HG02610 (cell line): Measurements from ENCODE around the gene ARL16.
A peak's percentile ranks its signal among the peaks of the same experiment; 100 is the strongest.

Source experiments
- ATAC-seq: cut with Tn5 transposase; IDR thresholded peaks from one replicate; pipeline ENCODE4 v1.9.1; 2021; ENCODE audit warnings: mild to moderate bottlenecking, moderate library complexity; ENCODE audit not compliant: unreplicated experiment

ARL16 gene

GRCh38 chr17:81673561-81674258, 9.9 kb downstream of the ARL16 start:
- no peak for ATAC-seq

GRCh38 chr17:81672954-81673353, 10.6 kb downstream of the ARL16 start:
- no peak for ATAC-seq

- no peak for ATAC-seq
These were observed 11.1 kb downstream of the ARL16 start for GRCh38 chr17:81672504-81672903.

GRCh38 chr17:81667754-81668153, 15.8 kb downstream of the ARL16 start:
- ATAC-seq = no peak

- ATAC-seq = peak; percentile 93
These were observed 17.0 kb downstream of the ARL16 start, which contains the start of the genes CCDC137 and OXLD1 for GRCh38 chr17:81666342-81667191. TSS of gene CCDC137 (plus strand) at chr17:81666737. CDS start at chr17:81666767, 30 bp downstream. TSS of gene OXLD1 (minus strand) at chr17:81666605. CDS start at chr17:81666577, 28 bp downstream.

GRCh38 chr17:81666092-81666341, 17.6 kb downstream of the ARL16 start:
- ATAC-seq = peak; percentile 22

GRCh38 chr17:81665205-81666091, 18.1 kb downstream of the ARL16 start:
- ATAC-seq = peak; percentile 16

- no peak for ATAC-seq
These were observed 19.5 kb downstream of the ARL16 start for GRCh38 chr17:81664051-81664470.

- no peak for ATAC-seq
These were observed 21.6 kb downstream of the ARL16 start for GRCh38 chr17:81662002-81662401.

- no peak for ATAC-seq
These were observed 23.2 kb downstream of the ARL16 start for GRCh38 chr17:81660441-81660840.

GRCh38 chr17:81659038-81659437, 24.6 kb downstream of the ARL16 start:
- no peak for ATAC-seq

GRCh38 chr17:81656835-81657234, 26.8 kb downstream of the ARL16 start:
- ATAC-seq = no peak

GRCh38 chr17:81656118-81656743, 27.4 kb downstream of the ARL16 start, which contains the start of gene PDE6G:
TSS of gene PDE6G (minus strand) at chr17:81656542. CDS start at chr17:81653305, 3,237 bp downstream.
- no peak for ATAC-seq

- no peak for ATAC-seq
These were observed 28.0 kb downstream of the ARL16 start for GRCh38 chr17:81655378-81656117.

GRCh38 chr17:81652906-81653771, 30.5 kb downstream of the ARL16 start:
- ATAC-seq = no peak

GRCh38 chr17:81651692-81652091, 31.9 kb downstream of the ARL16 start:
- ATAC-seq = no peak

- ATAC-seq = no peak
These were observed 32.6 kb downstream of the ARL16 start for GRCh38 chr17:81650951-81651350.

- ATAC-seq = no peak
These were observed 34.9 kb downstream of the ARL16 start for GRCh38 chr17:81648707-81649085.
